WI38 (cell line): ENCODE data around the gene IGF1.

Experiments used
- H3K4me3 ChIP-seq: 2 replicates; pipeline ENCODE4 v1.5.1; 2011; ENCODE audit warnings: low read depth, mild to moderate bottlenecking, control low read depth, low read length
- CTCF ChIP-seq: IDR thresholded peaks from 2 replicates; pipeline ENCODE4 v1.5.1; 2012; ENCODE audit warnings: low read depth, mild to moderate bottlenecking, control low read depth, low read length

Gene IGF1

GRCh38 chr12:102429211-102430154 lies 50.9 kb downstream of the IGF1 start:
- TF ChIP-seq CTCF, result no peak
- H3K4me3 ChIP-seq, result no peak overlapping the region

GRCh38 chr12:102427543-102427941 lies 52.8 kb downstream of the IGF1 start:
- no peak overlapping the region for H3K4me3 ChIP-seq
- no peak for TF ChIP-seq CTCF

GRCh38 chr12:102426599-102427542 lies 53.5 kb downstream of the IGF1 start:
- H3K4me3 ChIP-seq, result no peak overlapping the region
- TF ChIP-seq CTCF, result no peak

- no peak overlapping the region for H3K4me3 ChIP-seq
- no peak for TF ChIP-seq CTCF
Observed at GRCh38 chr12:102425109-102426039, 55.0 kb downstream of the IGF1 start.

GRCh38 chr12:102423462-102423861 lies 56.9 kb downstream of the IGF1 start:
- TF ChIP-seq CTCF, result no peak
- H3K4me3 ChIP-seq, result no peak overlapping the region

GRCh38 chr12:102421802-102422583 lies 58.4 kb downstream of the IGF1 start:
- no peak overlapping the region for H3K4me3 ChIP-seq
- TF ChIP-seq CTCF, result no peak
